MCF 10A (cell line): ENCODE data around the gene E2F7. TPM values are rescaled to one million over a fixed set of nuclear protein-coding genes. Genes with fewer than 3 reads are reported as not detected.

ENCODE experiments used
- BruUV-seq: library from RNA; stranded (reverse); fragments of 400-500 nt; replicated peaks from 2 replicates; lab custom pipeline; 2021; lab: Mats Ljungman, UMichigan
- CTCF ChIA-PET: fragments of 300-600 bp; sonication (Branson Sonifier 250); formaldehyde crosslinking; extraction: SDS; loops from one replicate; lab custom pipeline; 2021; ENCODE audit warnings: antibody characterized with exemption, inconsistent platforms; lab: Yijun Ruan, JAX
- POLR2A ChIA-PET: fragments of 300-600, 350-650 bp; sonication (Branson Sonifier 250); formaldehyde crosslinking; extraction: SDS; loops from one replicate; lab custom pipeline; 2020; ENCODE audit warnings: antibody characterized with exemption, inconsistent platforms; lab: Yijun Ruan, JAX
- DNase-seq: peaks from one replicate; pipeline ENCODE4 v3.0.0-alpha.2; 2018; ENCODE audit not compliant: unreplicated experiment
- H3K27ac Mint-ChIP-seq: one replicate; pipeline ENCODE4 v1.8.0; 2022; ENCODE audit warnings: mild to moderate bottlenecking, low read depth, mixed read lengths; ENCODE audit not compliant: unreplicated experiment
- H3K27me3 Mint-ChIP-seq: one replicate; pipeline ENCODE4 v1.8.0; 2022; ENCODE audit warnings: mixed read lengths; ENCODE audit not compliant: insufficient read depth, unreplicated experiment
- H3K36me3 Mint-ChIP-seq: one replicate; pipeline ENCODE4 v1.8.0; 2022; ENCODE audit warnings: mild to moderate bottlenecking, moderate library complexity, mixed read lengths; ENCODE audit not compliant: insufficient read depth, unreplicated experiment
- H3K4me1 Mint-ChIP-seq: one replicate; pipeline ENCODE4 v1.8.0; 2022; ENCODE audit warnings: mixed read lengths; ENCODE audit not compliant: insufficient read depth, unreplicated experiment
- H3K4me3 Mint-ChIP-seq: one replicate; pipeline ENCODE4 v1.8.0; 2022; ENCODE audit warnings: mild to moderate bottlenecking, moderate library complexity, mixed read lengths; ENCODE audit not compliant: unreplicated experiment
- H3K9me3 Mint-ChIP-seq: one replicate; pipeline ENCODE4 v1.8.0; 2022; ENCODE audit warnings: mixed read lengths; ENCODE audit not compliant: unreplicated experiment
- CTCF ChIP-seq: fragments of 200-600 bp; IDR thresholded peaks from one replicate; pipeline ENCODE4 v1.8.0; 2022; ENCODE audit warnings: antibody characterized with exemption, mild to moderate bottlenecking; ENCODE audit not compliant: unreplicated experiment
- intact Hi-C: fragments of 100-400 bp; cut with micrococcal nuclease; formaldehyde crosslinking; loops from 2 replicates; pipeline ENCODE4 v1.14.1; 2022
- total RNA-seq: library from RNA; stranded (reverse); gene quantifications from 2 replicates; pipeline ENCODE4 v1.2.3, GENCODE V29; 2022

The E2F7 gene
- total RNA-seq, 1 experiment from 2014 or later, result 34.4 TPM

DNA sequence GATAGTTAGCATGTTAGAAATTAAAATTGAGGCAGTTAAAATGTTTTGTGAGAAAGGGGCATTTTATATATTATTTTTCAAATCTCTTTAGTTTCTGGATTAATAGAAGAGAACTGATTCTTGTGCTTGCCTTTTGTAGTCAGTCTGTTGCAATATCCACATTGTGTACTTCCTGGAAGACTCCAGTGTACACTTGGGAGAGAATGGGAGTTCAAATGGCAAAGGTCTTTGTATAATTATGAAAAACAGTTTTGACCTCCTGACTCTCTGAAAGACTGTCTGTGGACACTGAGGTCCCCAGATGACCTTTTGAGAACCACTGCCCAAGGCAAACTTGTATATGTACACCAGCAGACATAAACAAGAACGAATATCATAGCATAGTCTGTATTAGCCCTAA lies 12.1 kb downstream of the E2F7 start:
- CTCF ChIA-PET, result no interaction called here
- H3K4me1 Mint-ChIP-seq, result peaks cover under 1% of the 10 kb centered on the region

DNA sequence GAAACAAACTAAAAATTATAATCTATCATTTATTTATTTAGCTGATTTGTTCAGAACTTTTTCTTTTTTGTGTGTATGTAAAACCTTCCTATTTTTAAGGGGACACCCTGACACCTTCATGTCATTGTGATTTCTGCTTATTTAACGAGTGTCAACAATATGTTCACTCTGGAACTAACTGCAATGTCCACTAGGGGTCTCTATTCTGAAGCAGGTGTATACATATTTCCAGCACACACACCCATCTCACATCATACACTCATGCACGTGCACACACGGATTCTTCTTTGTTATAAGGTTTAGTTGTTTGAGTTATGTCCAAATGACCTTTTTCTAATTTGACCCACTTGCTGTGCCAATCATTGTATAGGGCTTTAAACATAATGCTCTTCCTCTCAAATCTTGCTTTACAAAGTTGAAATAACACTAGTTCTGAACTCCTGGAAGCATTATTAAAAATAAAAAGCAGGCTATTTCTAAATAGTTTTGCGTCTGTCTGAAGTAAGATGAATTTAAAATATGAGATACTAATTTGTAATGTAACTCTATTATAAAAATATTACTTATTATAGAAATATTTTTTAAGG lies 15.5 kb downstream of the E2F7 start:
- H3K4me3 Mint-ChIP-seq, result no peak overlapping the region
- intact Hi-C loops, result loop anchor here (1.0 to 10.0 kb wide), 4 partner anchors 102 to 875 kb away; no protein-coding TSS in a partner anchor

More for the DNA sequence above, 12.1 kb downstream of the E2F7 start:
- H3K9me3 Mint-ChIP-seq, result no peaks in the 10 kb centered on the region
- POLR2A ChIA-PET, result interaction anchor here (1.4 kb wide), 1 partner anchor 12 kb away, joined by 5 read pairs; the partner anchor contains the start of gene E2F7
- H3K36me3 Mint-ChIP-seq, result peaks cover 15% of the 10 kb centered on the region
- TF ChIP-seq CTCF, result no peak
- no TSS peak for BruUV-seq
- no peak overlapping the region for H3K27ac Mint-ChIP-seq
- intact Hi-C loops, result loop anchor here (10.0 kb wide), 1 partner anchor 872 kb away; no protein-coding TSS in a partner anchor
- no peaks in the 10 kb centered on the region for H3K27me3 Mint-ChIP-seq
- no peak for DNase-seq
- no peak overlapping the region for H3K4me3 Mint-ChIP-seq

DNA sequence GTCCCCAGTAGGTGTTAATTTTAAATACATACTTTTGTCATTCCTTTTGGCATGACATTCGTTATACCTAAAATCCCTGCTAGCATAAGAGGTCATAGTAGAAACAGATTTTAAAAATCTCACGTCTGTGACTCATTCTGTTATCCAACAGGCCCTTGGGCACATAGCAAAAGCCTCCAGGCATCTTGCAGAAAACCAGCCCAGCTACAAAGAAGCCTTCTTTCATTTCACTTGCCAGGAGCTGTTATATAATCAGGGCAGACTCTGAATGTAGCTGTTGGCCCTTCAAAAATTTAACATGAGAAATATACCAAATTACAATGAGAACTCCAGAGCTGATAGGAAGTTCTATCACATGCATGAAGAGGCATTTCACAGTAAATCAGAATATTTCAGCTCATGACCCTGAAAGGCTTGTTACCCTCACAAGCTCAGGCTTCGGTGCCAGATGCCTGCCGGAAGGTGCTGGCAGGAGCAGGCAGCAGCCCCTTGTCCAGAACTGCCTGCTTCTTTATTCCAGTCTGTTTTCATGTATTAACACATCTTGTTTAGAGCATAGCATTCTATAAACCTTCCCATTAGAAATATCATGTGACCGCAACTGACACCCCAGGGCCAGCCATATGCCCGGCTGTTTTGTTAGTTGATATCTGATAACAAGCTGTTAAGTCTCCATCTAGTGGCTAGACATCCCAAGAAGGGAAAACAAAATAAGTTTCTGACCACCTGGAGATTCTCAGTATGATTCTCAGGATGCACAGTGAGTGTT lies 17.8 kb downstream of the E2F7 start:
- ChIA-PET CTCF (interaction anchor here (0.6 to 1.6 kb wide), 8 partner anchors 12 to 638 kb away, joined by 3 to 8 read pairs (median 4); no protein-coding TSS in a partner anchor), POLR2A (no interaction called here)
- peaks cover 30% of the 10 kb centered on the region for H3K36me3 Mint-ChIP-seq
- intact Hi-C loops, result no loop called here
- no peak for DNase-seq
- no TSS peak for BruUV-seq
- no peak for TF ChIP-seq CTCF
- no peaks in the 10 kb centered on the region for H3K27me3 Mint-ChIP-seq
- H3K4me3 Mint-ChIP-seq, result no peak overlapping the region
- no peaks in the 10 kb centered on the region for H3K4me1 Mint-ChIP-seq
- no peaks in the 10 kb centered on the region for H3K9me3 Mint-ChIP-seq
- peak overlapping the region; percentile 27 for H3K27ac Mint-ChIP-seq

More for the DNA sequence above, 15.5 kb downstream of the E2F7 start:
- Mint-ChIP-seq H3K9me3 (no peaks in the 10 kb centered on the region), H3K27me3 (no peaks in the 10 kb centered on the region), H3K36me3 (peaks cover 19% of the 10 kb centered on the region), H3K4me1 (no peaks in the 10 kb centered on the region), H3K27ac (peak overlapping the region; percentile 53)
- ChIA-PET CTCF (interaction anchor here (0.5 to 2.6 kb wide), 51 partner anchors 9 to 879 kb away, joined by 3 to 55 read pairs (median 3); no protein-coding TSS in a partner anchor), POLR2A (interaction anchor here (0.6 to 2.3 kb wide), 8 partner anchors 9 to 275 kb away, joined by 3 to 13 read pairs (median 4); no protein-coding TSS in a partner anchor)
- BruUV-seq, result no TSS peak
- peak; percentile 78 for DNase-seq
- peak; percentile 68 for TF ChIP-seq CTCF

DNA sequence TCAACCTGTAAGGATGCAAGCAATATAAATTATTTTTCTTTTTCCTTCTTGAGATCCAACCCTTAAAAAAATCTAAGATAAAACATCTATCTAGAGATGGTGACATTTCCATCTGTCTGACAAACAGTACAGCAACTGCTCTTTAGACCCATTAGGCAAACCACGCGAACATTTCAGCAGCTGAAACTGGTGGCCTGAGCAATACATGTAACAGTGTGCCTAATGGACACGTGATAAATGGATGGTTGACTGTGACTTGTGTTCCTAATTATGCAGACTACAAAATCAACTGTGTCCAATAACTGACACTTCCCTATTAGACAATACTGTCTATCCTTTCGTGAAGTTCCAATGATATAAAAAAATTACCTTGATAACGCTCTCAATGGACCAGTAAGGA lies 18.9 kb downstream of the E2F7 start:
- Mint-ChIP-seq H3K27me3 (no peaks in the 10 kb centered on the region), H3K9me3 (no peaks in the 10 kb centered on the region), H3K36me3 (peaks cover 30% of the 10 kb centered on the region), H3K27ac (no peak overlapping the region), H3K4me3 (no peak overlapping the region), H3K4me1 (no peaks in the 10 kb centered on the region)
- no peak for DNase-seq
- BruUV-seq, result no TSS peak
- intact Hi-C loops, result no loop called here
- CTCF ChIA-PET, result interaction anchor here (1.4 to 1.6 kb wide), 2 partner anchors 13 to 110 kb away, joined by 4 to 5 read pairs; no protein-coding TSS in a partner anchor
- POLR2A ChIA-PET, result no interaction called here
- TF ChIP-seq CTCF, result no peak
